ENCODE data around the gene RAD51D.

Gene RAD51D

DNA sequence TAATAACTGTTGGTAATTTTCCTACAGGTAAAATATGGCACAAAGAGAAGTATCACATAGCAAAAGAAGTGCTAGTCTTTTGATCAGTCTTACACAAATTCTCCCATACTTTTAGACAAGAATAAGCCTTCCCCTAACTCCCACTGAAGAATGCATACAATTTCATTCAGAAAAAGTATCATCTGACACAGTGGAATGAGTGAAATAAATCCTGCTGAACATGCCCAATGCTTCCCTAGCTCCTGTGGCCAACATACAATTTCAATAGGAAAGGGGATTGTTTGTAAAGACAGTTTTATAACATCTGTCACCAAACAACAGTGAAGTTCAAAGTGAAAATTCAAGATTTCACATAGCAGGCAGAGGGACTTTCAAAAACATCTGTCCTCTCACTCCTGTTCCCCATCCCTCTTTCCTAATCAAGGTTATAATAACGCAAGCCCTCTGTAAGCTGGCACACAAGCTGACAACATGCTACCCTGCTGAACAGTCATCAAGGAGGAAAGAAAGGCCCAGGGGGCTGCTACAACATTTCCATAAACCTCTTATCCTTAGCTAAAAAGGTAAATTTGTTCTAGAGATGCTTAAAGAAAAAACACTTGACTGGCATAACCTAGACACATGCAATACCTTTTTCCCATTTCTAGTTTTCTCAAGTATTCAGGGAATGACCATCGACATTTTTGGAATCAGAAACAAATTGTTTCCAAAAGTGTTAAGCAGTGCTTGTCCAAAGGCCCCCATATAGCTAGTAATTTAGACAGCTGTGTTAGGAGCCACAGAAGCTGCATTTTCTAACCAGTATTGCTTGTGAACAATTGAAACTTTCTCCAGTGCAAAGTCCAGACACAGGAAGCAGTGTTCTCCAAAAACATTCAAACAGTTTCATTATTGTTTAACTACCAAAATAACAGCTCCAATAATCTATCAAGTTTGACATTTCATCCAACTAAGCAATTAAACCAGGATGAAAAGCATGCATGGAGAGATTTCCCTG, 44.7 kb downstream of the RAD51D start:
- TF ChIP-seq GATA3 (IDR thresholded peaks at IDR 0.05; ENCODE audit: low read depth, low read length) (no peak), GATA2 (IDR thresholded peaks at IDR 0.05; ENCODE audit: low read depth, low read length) (no peak)

DNA sequence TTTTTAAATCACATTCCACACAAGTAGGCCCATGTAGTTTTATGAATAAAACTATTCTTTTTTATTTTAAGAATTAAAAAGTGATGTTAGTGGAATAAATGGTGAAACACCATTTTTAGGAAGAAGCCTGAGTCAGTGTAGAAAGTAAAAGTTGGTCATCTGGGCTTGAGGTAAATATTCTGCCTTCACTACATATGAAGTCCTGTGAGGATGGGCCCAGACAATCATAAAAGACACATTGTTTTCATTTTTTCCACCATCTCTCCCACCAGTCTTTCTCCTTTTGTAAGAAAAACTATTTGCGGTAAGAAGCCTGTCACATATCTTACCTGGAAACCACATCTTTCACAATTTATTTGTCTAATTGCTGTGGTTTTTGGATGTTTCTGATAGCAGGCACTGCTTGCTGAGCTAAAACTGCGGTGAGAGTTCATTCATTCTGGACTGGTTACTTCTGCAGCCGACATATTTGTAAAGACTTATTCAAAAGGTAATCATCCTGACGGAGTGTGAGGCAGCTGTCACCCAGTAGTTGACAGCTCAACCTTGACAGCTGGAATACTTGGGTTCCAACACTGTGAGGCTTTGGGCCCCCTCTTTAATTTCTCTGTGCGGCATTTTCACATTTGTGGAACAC, 45.6 kb downstream of the RAD51D start:
- TF ChIP-seq GATA2 (IDR thresholded peaks at IDR 0.05; ENCODE audit: low read depth, low read length) = no peak
- TF ChIP-seq GATA3 (IDR thresholded peaks at IDR 0.05; ENCODE audit: low read depth, low read length) = no peak

DNA sequence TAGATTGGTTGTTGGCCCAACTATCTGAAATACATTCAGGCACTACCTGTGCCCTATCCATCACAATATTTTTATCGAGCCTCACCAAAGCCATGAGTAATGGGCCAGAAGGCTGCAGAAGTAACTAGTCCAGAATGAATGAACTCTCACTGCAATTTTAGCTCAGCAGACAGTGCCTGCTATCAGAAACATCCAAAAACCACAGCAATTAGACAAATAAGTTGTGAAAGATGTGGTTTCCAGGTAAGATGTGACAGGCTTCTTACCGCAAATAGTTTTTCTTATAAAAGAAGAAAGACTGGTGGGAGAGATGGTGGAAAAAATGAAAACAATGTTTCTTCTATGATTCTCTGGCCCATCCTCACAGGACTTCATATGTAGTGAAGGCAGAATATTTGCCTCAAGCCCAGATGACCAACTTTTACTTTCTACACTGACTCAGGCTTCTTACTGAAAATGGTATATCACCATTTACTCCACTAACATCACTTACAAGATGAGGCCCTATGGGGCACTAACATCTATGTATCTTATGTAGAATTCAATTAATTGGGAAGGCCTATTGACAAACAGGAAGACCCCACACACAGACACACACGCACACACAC, 46.4 kb downstream of the RAD51D start:
- TF ChIP-seq GATA3 (IDR thresholded peaks at IDR 0.05; ENCODE audit: low read depth, low read length) = no peak
- no peak for TF ChIP-seq GATA2 (IDR thresholded peaks at IDR 0.05; ENCODE audit: low read depth, low read length)

DNA sequence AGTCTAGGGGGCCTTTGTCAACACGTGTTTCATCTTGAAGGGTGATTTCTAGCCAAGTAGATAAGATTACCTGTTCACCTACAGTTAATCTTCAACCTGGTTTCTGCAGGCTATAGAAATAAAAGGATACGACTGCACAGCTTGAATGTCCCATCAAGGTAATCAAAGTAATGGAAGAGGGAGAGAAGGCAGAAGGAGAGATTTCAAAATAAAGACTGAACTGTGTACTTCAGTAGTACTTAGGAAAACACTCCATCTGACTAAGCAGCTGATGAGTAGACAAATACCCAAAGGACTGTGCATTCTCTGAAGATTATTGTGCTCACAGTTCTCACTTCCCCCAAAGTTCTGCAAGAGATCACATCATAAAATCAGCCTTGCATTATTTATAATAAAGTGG, 50.3 kb downstream of the RAD51D start:
- TF ChIP-seq GATA2 (IDR thresholded peaks at IDR 0.05; ENCODE audit: low read depth, low read length) (no peak), GATA3 (IDR thresholded peaks at IDR 0.05; ENCODE audit: low read depth, low read length) (no peak)

DNA sequence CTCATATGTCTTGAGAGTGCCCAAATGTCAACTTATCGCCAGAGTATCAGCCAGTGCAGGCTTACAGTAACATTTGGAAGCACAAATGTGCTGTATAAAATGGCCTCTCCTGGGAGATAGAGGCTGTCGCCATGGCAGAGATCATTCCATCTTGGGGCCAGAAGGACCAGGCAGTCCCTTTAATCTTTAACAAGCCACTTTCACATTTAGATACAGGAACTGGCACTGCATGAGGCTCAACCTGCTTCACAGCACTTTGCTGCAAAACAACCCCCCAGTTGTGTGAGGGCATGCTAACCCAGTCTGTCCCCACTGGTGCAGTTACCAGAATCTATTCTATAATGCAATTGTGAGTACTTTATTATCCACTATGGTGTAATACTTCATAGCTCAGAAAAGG, 51.4 kb downstream of the RAD51D start:
- TF ChIP-seq GATA2 (IDR thresholded peaks at IDR 0.05; ENCODE audit: low read depth, low read length) (no peak), GATA3 (IDR thresholded peaks at IDR 0.05; ENCODE audit: low read depth, low read length) (no peak)

DNA sequence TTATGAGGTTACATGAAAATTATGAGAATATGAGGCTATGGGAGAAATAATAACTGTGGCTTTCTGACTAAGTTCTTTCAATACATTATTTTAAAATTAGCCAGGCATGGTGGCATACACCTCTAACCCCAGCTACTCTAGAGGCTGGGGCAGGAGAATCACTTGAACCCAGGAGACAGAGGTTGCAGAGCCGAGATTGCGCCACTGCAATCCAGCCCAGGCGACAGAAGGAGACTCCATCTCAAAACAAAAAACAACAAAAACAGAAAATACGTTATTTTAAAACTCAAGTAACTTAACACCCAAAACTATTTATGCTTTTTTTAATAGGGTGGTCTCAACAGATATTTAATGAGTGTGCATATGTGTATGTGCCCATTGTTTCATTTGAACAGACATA, 53.8 kb downstream of the RAD51D start:
- TF ChIP-seq GATA2 (IDR thresholded peaks at IDR 0.05; ENCODE audit: low read depth, low read length) = no peak
- no peak for TF ChIP-seq GATA3 (IDR thresholded peaks at IDR 0.05; ENCODE audit: low read depth, low read length)

DNA sequence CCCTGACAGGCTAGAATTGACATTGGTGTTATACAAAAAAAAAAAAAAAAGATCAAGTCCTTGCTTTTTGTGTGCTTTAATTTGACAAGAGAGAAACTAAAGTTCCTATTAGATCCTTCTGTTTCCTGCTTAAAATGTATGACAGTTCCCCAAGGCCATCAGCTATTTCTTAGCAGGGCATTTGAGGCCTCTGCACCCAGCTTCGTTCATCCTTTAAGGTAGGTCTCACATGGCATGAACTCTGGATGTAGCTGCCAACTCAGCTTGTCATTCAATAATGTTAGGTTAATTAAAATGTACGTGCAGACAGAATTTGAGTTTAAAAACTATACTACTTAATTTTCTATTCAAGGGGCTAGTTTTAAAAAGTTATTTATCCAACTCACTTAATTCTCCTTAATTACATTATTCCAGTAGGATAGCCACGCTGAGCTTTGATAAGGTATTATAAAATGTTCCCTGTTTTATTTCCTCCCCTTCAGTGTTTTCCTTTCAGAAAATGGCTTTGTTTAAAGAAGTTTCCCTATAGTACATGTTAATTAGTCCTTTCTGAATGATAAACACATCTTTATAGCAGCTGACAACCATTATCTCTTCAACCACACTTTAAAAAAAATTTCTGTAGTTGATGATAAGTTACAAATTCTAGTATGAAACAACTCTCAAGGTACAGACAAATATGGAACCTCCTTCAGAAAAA, 55.0 kb downstream of the RAD51D start:
- TF ChIP-seq GATA3 (IDR thresholded peaks at IDR 0.05; ENCODE audit: low read depth, low read length) = no peak
- no peak for TF ChIP-seq GATA2 (IDR thresholded peaks at IDR 0.05; ENCODE audit: low read depth, low read length)

DNA sequence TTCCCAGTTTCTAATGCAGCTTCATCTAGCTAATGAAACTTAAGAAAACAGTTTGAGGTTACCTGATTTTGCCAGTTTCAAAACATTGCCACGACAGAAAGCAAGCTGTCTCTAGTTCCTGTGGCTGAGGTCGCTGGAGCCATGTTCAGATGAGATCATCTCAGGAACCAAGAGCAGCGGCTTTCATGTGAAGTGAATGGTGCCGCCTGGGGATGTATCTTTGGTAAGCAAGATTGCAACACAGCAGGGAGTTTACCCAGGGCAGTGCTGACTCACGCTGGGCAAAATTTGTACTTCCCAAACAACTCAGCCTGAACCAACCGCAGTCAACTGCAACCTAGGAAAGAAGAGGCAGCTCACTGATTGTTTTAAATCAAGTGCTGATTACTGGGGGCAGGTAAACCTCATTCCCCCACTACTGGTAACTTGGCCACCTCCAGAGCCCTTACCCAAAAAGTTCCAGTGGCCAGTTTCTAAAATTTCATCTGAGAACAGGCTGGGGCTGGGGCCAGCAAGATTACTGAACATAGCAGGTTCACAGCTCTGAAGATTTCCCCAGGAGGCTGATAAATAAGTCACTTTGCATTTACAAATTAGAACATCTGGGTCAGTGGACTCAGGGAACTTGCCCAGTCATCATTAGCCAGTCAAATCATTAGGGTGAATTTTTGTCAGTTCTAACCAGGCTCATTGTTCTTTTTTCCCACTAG, 56.0 kb downstream of the RAD51D start, which contains the start of gene RFFL:
TSS of gene RFFL (minus strand) at position 194 of the 710 bp plus-strand sequence. CDS start 37,154 bp downstream, outside the sequence.
- TF ChIP-seq GATA2 (IDR thresholded peaks at IDR 0.05; ENCODE audit: low read depth, low read length) = no peak
- no peak for TF ChIP-seq GATA3 (IDR thresholded peaks at IDR 0.05; ENCODE audit: low read depth, low read length)

DNA sequence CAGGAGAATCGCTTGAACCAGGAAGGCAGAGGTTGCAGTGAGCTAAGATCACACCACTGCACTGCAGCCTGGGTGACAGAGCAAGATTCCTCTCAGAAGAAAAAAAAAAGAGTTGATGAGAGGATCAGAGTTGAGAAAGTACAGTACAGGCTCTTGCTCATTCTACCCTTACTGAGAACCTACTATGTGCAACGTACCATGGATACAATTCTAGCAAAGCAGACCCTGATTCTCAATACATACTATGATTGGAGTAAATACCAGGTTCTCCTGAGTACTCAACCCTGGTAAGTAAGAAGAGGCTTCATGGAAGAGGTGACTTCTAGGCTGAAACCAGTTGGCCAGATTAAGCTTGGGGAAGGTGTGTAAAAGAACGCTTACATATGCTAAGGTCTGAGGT, 57.4 kb downstream of the RAD51D start:
- TF ChIP-seq GATA3 (IDR thresholded peaks at IDR 0.05; ENCODE audit: low read depth, low read length) = no peak
- TF ChIP-seq GATA2 (IDR thresholded peaks at IDR 0.05; ENCODE audit: low read depth, low read length) = no peak

DNA sequence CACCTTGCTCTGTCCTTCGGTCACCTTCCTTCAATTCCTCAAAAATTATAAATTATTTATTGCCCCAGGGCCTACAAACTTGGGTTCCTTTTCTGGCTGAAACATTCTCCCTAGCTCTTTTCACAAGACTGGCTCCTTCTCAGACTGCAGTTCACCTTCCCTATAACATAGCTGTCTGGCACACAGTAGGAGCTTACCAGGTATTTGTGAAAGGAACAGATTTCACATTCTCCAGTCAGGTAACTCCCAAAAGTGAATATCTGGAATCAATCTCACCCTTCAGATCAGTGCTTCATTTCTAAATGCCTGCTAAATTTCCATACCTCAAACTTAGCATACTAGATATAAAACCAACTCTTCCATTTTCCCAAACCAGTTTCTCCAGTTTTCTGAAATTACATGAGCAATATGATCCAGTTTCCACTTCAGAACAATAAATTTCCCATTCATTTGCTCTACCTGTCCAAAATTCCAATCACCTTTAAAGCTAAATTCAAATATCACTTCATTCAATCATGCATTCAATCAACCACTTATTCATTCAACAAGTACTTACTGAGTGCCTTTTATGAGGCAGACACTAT, 62.2 kb downstream of the RAD51D start:
- no peak for TF ChIP-seq GATA3 (IDR thresholded peaks at IDR 0.05; ENCODE audit: low read depth, low read length)
- no peak for TF ChIP-seq GATA2 (IDR thresholded peaks at IDR 0.05; ENCODE audit: low read depth, low read length)

DNA sequence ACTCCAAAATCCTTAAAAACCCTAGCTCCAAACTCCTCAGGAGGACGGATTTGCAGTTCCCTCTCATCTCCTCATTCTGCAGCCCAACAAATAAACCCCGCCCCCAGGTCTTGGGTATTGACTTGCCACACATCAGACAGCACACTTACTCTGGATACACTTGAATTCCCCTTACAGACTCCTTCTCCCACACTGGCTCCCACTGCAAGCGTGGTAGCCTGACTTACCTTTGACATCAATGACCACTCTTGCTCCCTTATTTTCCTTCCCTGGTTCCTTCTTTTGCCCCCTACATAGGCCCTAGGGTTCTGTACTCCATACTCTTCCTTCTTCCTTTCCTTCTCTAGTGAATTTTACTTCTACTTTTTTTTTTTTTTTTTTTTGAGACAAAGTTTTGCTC, 63.6 kb downstream of the RAD51D start:
- TF ChIP-seq GATA2 (IDR thresholded peaks at IDR 0.05; ENCODE audit: low read depth, low read length) (no peak), GATA3 (IDR thresholded peaks at IDR 0.05; ENCODE audit: low read depth, low read length) (no peak)

DNA sequence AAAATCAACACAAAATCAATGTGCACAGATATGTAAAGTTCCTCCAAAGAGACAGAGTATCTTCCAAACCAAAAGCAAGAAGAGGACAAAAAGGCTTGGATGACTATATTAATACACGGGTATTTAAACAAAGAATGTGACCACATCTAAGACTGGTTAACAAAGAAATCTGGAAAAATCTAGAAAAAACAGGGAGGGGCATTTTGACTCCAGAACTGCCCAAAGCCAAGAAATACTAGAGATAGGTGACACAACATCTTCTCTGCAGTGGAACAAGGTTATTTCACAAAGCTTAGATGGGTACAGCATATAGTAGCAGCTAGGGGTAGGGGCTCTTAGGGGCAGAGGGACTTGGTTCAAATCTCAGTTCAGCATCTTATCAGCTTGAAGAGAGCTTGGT, 66.5 kb downstream of the RAD51D start:
- TF ChIP-seq GATA2 (IDR thresholded peaks at IDR 0.05; ENCODE audit: low read depth, low read length) = no peak
- TF ChIP-seq GATA3 (IDR thresholded peaks at IDR 0.05; ENCODE audit: low read depth, low read length) = no peak

DNA sequence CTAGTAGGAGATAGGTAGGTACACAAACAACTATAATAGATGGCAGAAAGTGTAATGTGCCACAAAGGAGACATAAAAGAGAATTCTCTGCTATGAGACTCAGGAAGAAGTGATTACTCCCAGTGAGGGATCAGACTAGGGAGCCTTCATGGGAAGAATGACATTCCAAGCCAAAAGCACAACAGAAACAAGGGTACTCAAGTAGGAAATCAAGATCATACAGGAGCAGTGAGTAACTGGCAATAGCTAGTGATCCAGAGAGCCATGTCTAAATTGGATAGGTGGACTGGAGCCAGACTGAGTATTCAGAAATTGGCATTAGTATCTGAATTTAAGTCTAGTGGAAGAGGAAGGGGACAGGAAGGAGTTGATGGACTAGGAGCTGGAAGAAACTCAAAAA, 66.9 kb downstream of the RAD51D start:
- no peak for TF ChIP-seq GATA2 (IDR thresholded peaks at IDR 0.05; ENCODE audit: low read depth, low read length)
- no peak for TF ChIP-seq GATA3 (IDR thresholded peaks at IDR 0.05; ENCODE audit: low read depth, low read length)
